HG03066 (cell line): ENCODE measurements around the gene VAV3.
"Not testable (repeated sequence)": the region's sequence is repeated elsewhere in the genome, so short reads cannot be mapped to it uniquely, and the experiment has no call there.

ENCODE experiments used
- ATAC-seq: cut with Tn5 transposase; IDR thresholded peaks from one replicate; pipeline ENCODE4 v1.9.1; 2021; ENCODE audit warnings: low read depth; ENCODE audit not compliant: unreplicated experiment

VAV3 gene

GRCh38 chr1:107844541-107845194, 120.3 kb downstream of the VAV3 start:
- not testable (repeated sequence) for ATAC-seq

DNA sequence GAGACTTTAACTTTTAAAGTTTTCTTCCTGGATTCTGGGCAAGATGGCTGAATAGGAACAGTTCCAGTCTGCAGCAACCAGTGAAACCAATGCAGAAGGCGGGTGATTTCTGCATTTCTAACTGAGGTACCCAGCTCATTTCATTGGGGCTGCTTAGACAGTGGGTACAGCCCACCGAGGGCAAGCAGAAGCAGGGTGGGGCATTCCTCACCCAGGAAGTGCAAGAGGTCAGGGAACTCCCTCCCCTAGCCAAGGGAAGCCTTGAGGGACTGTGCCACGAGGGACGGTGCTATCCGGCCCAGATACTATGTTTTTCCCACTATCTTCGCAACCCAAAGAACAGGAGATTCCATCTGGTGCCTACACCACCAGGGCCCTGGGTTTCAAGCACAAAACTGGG, 121.0 kb downstream of the VAV3 start:
- no peak for ATAC-seq

DNA sequence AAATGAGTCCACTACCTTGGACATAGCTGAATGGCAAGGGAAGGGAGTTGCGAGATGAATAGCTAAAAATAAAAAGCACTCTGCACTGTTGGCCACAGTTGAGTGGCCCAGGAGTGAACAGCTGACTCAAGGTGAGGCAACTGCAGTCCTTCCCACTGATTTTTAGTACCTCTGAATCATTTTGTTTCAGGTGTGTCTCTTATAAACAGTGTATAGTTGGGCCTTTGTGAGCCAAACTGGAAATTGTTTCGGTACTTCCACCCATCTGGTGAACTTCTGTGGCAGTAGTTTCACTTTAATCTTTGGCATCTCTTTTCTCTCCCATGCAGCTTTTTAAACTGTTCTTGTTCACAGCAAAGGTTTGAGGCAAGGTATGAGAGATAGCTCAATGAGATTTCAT, 122.7 kb downstream of the VAV3 start:
- ATAC-seq: no peak

DNA sequence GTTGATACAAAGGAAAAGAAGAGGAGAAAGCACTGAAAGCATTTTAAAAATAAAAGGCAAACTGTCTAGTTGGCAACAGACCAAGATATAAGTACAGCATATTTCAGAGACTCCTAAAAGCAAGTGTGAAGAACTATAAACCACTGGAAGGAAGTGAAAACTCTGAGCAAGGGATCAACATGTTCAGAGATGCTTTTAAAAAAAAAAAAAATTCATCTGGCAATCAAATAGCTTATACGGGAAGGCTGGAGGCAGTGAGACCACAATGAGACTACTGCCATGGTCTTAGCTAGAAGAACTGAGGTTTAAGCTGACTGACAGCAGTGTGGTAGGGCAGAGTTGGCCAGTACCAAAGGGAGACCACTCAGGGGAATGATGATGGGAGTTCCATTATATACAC, 124.3 kb downstream of the VAV3 start:
- ATAC-seq: no peak

DNA sequence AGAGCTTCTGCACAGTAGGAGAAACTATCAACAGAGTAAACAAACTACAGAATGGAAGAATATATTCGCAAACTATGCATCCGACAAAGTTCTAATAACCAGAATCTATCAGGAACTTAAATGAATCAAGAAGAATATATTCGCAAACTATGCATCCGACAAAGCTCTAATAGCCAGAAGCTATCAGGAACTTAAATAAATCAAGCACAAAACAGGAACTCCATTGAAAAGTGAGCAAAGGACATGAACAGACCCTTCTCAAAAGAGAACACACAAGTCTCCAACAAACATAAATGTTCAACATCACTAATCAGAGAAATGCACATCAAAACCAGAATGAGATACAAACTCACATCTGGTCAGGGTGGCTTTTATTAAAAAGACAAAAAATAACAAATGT, 126.9 kb downstream of the VAV3 start:
- no peak for ATAC-seq

- ATAC-seq: no peak
Observed at GRCh38 chr1:107835151-107835670, 129.8 kb downstream of the VAV3 start.

GRCh38 chr1:107833061-107833460, 131.9 kb downstream of the VAV3 start:
- no peak for ATAC-seq

DNA sequence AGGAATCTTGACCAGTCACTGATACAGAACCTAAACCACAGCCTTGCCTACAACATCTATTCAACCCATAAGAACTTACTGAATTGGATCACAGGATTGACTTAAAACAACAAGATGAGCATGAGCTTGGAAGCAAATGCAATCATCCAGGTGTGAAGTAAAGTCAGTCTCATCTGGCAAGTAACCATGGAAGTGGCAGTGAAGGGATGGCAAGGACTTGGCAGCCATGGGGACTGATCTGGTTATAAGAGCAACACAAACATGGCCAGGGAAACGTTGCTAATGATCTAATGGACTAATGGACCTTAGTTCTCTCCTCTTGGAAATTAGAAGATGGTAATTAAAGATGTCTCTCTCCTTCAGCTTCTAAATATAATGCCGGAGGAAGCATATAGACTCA, 133.1 kb downstream of the VAV3 start:
- ATAC-seq: no peak

GRCh38 chr1:107830526-107830925, 134.5 kb downstream of the VAV3 start:
- ATAC-seq: no peak

GRCh38 chr1:107830075-107830474, 134.9 kb downstream of the VAV3 start:
- no peak for ATAC-seq

- ATAC-seq: no peak
Observed at GRCh38 chr1:107829036-107829770, 135.8 kb downstream of the VAV3 start.

DNA sequence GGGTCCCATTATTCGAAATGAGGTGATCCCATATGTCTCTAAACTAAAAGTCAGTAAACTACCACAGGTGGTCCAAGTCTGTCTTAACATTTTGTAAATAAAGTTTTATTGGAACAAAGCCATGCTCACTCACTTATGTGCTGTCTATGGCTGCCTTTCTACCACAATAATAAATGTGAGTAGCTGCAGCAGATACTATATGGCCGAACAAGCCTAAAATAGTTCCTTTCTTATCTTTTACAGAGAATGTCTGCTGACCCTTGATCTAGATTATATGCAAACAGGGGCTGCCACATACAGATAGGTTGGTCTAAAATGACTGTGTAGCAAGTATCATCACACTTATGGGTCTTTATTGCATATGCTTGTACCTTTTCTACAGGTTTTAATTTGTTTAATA, 140.0 kb downstream of the VAV3 start:
- ATAC-seq: no peak

DNA sequence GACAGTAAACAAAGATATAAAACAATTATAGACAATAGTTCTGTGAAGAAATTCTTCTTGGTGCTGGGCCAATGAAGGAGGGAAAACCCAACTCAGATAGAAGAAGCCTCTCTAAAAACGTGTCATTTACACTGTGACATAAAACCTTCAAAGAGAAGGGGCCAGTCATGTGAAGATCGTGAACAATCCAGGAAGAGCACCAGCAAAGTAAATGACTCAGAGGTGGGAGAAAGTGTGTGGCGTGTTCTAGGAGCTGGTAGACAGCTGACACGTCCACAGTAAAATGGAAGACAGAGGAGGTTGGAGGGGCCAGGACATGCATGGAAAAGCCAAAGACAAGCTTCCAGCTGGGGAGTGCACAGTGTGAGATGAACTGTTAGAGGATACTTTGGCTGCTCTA, 143.6 kb downstream of the VAV3 start:
- no peak for ATAC-seq

DNA sequence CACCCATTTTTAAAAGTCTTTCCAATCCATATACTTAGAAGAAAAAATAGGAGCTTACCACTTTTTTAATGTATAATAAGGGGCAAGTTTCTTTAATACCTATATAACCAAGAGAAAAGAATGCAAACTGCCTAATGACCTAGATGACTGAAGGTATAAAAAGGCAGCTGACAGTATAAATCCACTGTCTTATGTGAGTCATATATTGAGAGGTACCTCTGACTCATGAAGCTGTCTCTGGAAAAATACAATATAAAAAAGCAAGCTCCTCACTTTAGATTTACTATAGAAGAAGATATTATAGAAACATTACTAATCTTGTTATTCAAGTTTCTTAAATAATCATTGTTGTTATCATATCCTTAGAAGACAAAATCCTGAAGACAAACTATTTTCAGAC, 144.2 kb downstream of the VAV3 start:
- ATAC-seq: no peak

- no peak for ATAC-seq
Observed at GRCh38 chr1:107817935-107818334, 147.0 kb downstream of the VAV3 start.

GRCh38 chr1:107817206-107817605, 147.8 kb downstream of the VAV3 start:
- no peak for ATAC-seq

GRCh38 chr1:107810291-107810951, 154.6 kb downstream of the VAV3 start:
- ATAC-seq: no peak

- ATAC-seq: no peak
Observed at GRCh38 chr1:107807855-107808254, 157.1 kb downstream of the VAV3 start.

GRCh38 chr1:107807405-107807804, 157.6 kb downstream of the VAV3 start:
- ATAC-seq: no peak

GRCh38 chr1:107806902-107807301, 158.1 kb downstream of the VAV3 start:
- ATAC-seq: no peak

DNA sequence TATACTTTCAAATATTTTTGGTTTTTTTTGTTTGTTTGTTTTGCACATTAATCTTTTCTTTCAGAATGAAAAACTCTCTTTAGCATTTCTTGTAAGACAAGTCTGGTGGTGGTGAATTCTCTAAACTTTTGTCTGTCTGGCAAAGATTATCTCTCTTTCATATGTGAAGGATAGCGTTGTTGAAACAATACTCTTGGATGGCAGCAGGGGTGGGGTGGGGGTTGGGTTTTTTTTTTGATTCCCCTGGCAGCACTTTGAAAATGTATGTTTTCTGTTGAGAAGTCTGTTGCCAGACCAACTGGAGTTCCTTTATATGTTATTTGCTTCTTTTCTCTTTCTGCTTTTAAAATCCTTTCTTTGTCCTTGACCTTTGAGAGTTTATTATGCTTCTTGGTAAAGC, 160.2 kb downstream of the VAV3 start:
- no peak for ATAC-seq

GRCh38 chr1:107804134-107804533, 160.8 kb downstream of the VAV3 start:
- ATAC-seq: no peak
